Naive thymus-derived CD8-positive, alpha-beta T cell (primary cell): ENCODE measurements around the gene PDLIM4. TPM values are rescaled to one million over a fixed set of nuclear protein-coding genes. Genes with fewer than 3 reads are reported as not detected.

ENCODE experiments used
- ATAC-seq, 2 donors: fragments of 150-1000 bp; cut with Tn5 transposase in 1 of 2; sonication (Bioruptor Pico), chemical (Tn5 transposase) in 1 of 2; 1 replicate in 1 of 2; 2 replicates in 1 of 2; pipeline ENCODE4 v1.10.0; 2021; ENCODE audit warnings: mild to moderate bottlenecking in 2 of 2, moderate library complexity in 2 of 2
- POLR2A ChIA-PET: fragments of 350-600 bp; sonication (Branson Sonifier 250); formaldehyde crosslinking; loops from one replicate; lab custom pipeline; 2021; ENCODE audit warnings: antibody characterized with exemption; lab: Charles Lee
- DNase-seq, 10 donors: peaks; one replicate each; pipeline versions ENCODE4 v3.0.0 to v3.0.0-alpha.2; 2020 to 2022
- H3K27ac Mint-ChIP-seq, 10 donors: one replicate each; pipeline ENCODE4 v1.8.0; 2020 to 2022; ENCODE audit warnings: mild to moderate bottlenecking in 10 of 10, mixed read lengths in 10 of 10, moderate library complexity in 4 of 10, inconsistent platforms in 1 of 10
- H3K27me3 Mint-ChIP-seq, 5 donors: one replicate each; pipeline ENCODE4 v1.8.0; 2021 to 2022; ENCODE audit warnings: mixed read lengths in 5 of 5
- H3K36me3 Mint-ChIP-seq, 3 donors: one replicate each; pipeline ENCODE4 v1.8.0; 2020 to 2022; ENCODE audit warnings: mixed read lengths in 3 of 3, mild to moderate bottlenecking in 2 of 3, inconsistent platforms in 1 of 3
- H3K4me1 Mint-ChIP-seq, 4 donors: one replicate each; pipeline ENCODE4 v1.8.0; 2021 to 2022; ENCODE audit warnings: mixed read lengths in 4 of 4
- H3K4me3 Mint-ChIP-seq, 10 donors: one replicate each; pipeline ENCODE4 v1.8.0; 2020 to 2022; ENCODE audit warnings: mild to moderate bottlenecking in 10 of 10, mixed read lengths in 10 of 10, moderate library complexity in 6 of 10, inconsistent platforms in 1 of 10
- H3K9me3 Mint-ChIP-seq, 9 donors: one replicate each; pipeline ENCODE4 v1.8.0; 2020 to 2022; ENCODE audit warnings: mixed read lengths in 9 of 9, mild to moderate bottlenecking in 3 of 9, inconsistent platforms in 1 of 9, moderate library complexity in 1 of 9
- polyA plus RNA-seq, 3 donors: library from polyadenylated mRNA; unstranded; fragments of 300-500 nt; fragmentation: Illumina TruSeq; gene quantifications; one replicate each; pipeline ENCODE4 v1.2.3, GENCODE V29; 2021
- total RNA-seq, 8 experiments: library from RNA in 2 of 8; stranded (reverse) in 2 of 8; gene quantifications; one replicate each; pipeline ENCODE4 v1.2.3 and lab custom pipeline; 2021 to 2026

PDLIM4 gene
- total and polyA plus RNA-seq, 5 experiments from 2014 or later: not detected

GRCh38 chr5:132301344-132302271, 44.1 kb downstream of the PDLIM4 start:
- Mint-ChIP-seq H3K27me3 (no peaks in the 10 kb centered on the region), H3K4me3 (no peak overlapping the region), H3K4me1 (no peaks in the 10 kb centered on the region), H3K27ac (no peak overlapping the region), H3K36me3 (peaks cover 4 to 16% (median 14%) of the 10 kb centered on the region in 3 donors), H3K9me3 (peaks cover 4 to 24% (median 19%) of the 10 kb centered on the region in 9 donors)
- DNase-seq: no peak
- ATAC-seq: no peak
- POLR2A ChIA-PET: no interaction called here

DNA sequence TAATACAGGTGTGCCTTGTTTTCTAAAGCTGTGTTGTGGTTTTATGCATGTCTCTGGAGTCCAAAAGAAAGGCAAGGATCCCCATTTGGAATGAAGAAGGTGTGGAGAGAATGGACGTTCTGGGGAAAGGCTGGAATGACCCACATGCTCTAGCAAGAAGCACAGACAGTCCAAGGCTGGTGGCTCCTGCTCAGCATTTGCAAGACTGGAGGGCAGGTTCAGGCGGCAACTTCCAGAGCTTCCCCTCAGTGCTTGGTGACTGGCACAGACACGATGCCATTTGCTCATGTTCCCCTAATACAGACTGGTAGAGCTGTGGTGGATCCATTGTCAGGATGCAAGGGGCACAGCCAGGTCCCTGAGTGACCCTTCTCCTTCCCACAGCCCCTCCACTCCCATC, 44.9 kb downstream of the PDLIM4 start:
- POLR2A ChIA-PET: no interaction called here
- DNase-seq (no peak), ATAC-seq (no peak)
- Mint-ChIP-seq H3K9me3 (peaks cover 4 to 29% (median 19%) of the 10 kb centered on the region in 9 donors), H3K36me3 (peaks cover 4 to 16% (median 14%) of the 10 kb centered on the region in 3 donors), H3K4me1 (no peaks in the 10 kb centered on the region), H3K27ac (peak overlapping the region in 1 of 10 donors; percentile 0), H3K27me3 (no peaks in the 10 kb centered on the region), H3K4me3 (no peak overlapping the region)

- POLR2A ChIA-PET: no interaction called here
- no peak for DNase-seq
Observed at GRCh38 chr5:132303589-132303988, 46.1 kb downstream of the PDLIM4 start.

GRCh38 chr5:132305420-132305819, 47.9 kb downstream of the PDLIM4 start:
- Mint-ChIP-seq H3K27ac (no peak overlapping the region), H3K9me3 (peaks cover 4 to 29% (median 19%) of the 10 kb centered on the region in 9 donors), H3K27me3 (no peaks in the 10 kb centered on the region), H3K4me1 (no peaks in the 10 kb centered on the region), H3K36me3 (peaks cover 4 to 16% (median 14%) of the 10 kb centered on the region in 3 donors), H3K4me3 (no peak overlapping the region)
- POLR2A ChIA-PET: no interaction called here
- no peak for ATAC-seq
- DNase-seq: no peak

More at GRCh38 chr5:132303589-132303988, 46.1 kb downstream of the PDLIM4 start:
- peaks cover 4 to 29% (median 19%) of the 10 kb centered on the region in 9 donors for H3K9me3 Mint-ChIP-seq
- no peaks in the 10 kb centered on the region for H3K4me1 Mint-ChIP-seq
- peaks cover 4 to 16% (median 14%) of the 10 kb centered on the region in 3 donors for H3K36me3 Mint-ChIP-seq
- no peak overlapping the region for H3K27ac Mint-ChIP-seq
- no peaks in the 10 kb centered on the region for H3K27me3 Mint-ChIP-seq
- no peak for ATAC-seq
- no peak overlapping the region for H3K4me3 Mint-ChIP-seq

GRCh38 chr5:132308701-132309100, 51.2 kb downstream of the PDLIM4 start:
- peaks cover 4 to 27% (median 19%) of the 10 kb centered on the region in 9 donors for H3K9me3 Mint-ChIP-seq
- peaks cover 4 to 16% (median 11%) of the 10 kb centered on the region in 3 donors for H3K36me3 Mint-ChIP-seq
- DNase-seq (no peak), ATAC-seq (no peak)
- no peaks in the 10 kb centered on the region for H3K27me3 Mint-ChIP-seq
- no peak overlapping the region for H3K27ac Mint-ChIP-seq
- H3K4me1 Mint-ChIP-seq: no peaks in the 10 kb centered on the region
- POLR2A ChIA-PET: interaction anchor here (0.7 to 0.8 kb wide), 2 partner anchors 15 to 16 kb away, joined by 3 to 6 read pairs; partner anchors contain the start of gene SLC22A4
- no peak overlapping the region for H3K4me3 Mint-ChIP-seq

- no peaks in the 10 kb centered on the region for H3K27me3 Mint-ChIP-seq
- POLR2A ChIA-PET: no interaction called here
- peaks cover 4 to 18% (median 10%) of the 10 kb centered on the region in 9 donors for H3K9me3 Mint-ChIP-seq
- H3K4me3 Mint-ChIP-seq: no peak overlapping the region
- no peaks in the 10 kb centered on the region for H3K4me1 Mint-ChIP-seq
- H3K36me3 Mint-ChIP-seq: peaks cover 7 to 14% (median 9%) of the 10 kb centered on the region in 3 donors
- ATAC-seq: no peak
- DNase-seq: no peak
- peak overlapping the region in 1 of 10 donors; percentile 29 for H3K27ac Mint-ChIP-seq
Observed at GRCh38 chr5:132309679-132310078, 52.2 kb downstream of the PDLIM4 start.

DNA sequence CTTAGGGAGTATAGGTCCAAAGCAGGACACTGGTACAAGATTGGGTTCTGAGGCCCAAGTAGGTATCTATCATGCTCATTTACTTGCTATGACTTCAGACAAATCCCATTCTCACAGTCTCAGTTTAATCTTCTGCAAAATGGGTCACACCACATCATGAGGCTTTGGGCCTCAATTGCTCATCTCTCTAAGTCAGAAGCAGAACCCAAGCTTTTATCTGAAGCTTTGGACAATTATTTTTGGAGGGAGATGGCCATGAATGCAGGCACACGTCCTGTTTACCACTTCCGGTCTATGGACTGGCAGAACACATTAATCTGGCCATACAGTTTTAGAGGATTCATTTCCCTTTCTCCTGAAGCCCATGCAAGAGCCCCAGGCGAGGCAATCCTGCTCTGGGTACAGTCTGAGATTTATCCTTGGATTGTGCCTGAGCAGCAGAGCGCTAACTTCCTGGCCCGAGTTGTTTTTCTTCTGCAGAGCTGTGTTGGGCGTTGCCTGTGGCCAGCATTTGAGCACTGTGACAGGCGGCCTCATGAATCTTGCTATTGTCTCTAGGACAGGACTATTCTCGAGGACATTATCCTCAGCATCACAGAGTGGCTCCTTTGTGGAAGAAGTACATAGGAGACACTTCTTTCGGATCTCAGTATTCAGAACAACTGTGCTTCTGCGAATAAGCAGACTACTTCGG, 52.8 kb downstream of the PDLIM4 start:
- H3K4me3 Mint-ChIP-seq: no peak overlapping the region
- H3K27me3 Mint-ChIP-seq: no peaks in the 10 kb centered on the region
- H3K36me3 Mint-ChIP-seq: peaks cover 1 to 13% (median 7%) of the 10 kb centered on the region in 3 donors
- POLR2A ChIA-PET: no interaction called here
- no peak for DNase-seq
- peak overlapping the region in 1 of 10 donors; percentile 22 for H3K27ac Mint-ChIP-seq
- H3K9me3 Mint-ChIP-seq: peaks cover under 1 to 11% (median 4%) of the 10 kb centered on the region in 9 donors
- no peaks in the 10 kb centered on the region for H3K4me1 Mint-ChIP-seq
- ATAC-seq: no peak

DNA sequence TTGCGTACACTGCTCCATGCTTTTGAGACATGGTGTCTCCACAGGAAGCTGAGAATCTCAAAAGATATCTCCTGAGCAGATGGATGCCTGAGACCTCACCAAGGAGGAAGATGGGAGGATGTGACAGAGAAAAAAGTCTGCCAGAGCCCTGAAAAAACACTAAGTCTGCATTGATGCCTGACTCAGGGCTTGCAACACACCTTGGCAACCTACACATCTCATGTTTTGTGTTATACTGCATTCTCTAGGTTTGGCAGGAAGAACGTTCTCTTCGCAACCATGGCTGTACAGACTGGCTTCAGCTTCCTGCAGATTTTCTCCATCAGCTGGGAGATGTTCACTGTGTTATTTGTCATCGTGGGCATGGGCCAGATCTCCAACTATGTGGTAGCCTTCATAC, 55.9 kb downstream of the PDLIM4 start:
- peaks cover 0 to 2% (median 0%) of the 10 kb centered on the region in 4 donors for H3K4me1 Mint-ChIP-seq
- H3K27ac Mint-ChIP-seq: no peak overlapping the region
- ATAC-seq (no peak), DNase-seq (no peak)
- no peak overlapping the region for H3K4me3 Mint-ChIP-seq
- H3K9me3 Mint-ChIP-seq: no peaks in the 10 kb centered on the region
- POLR2A ChIA-PET: no interaction called here
- peaks cover 0 to 11% (median 6%) of the 10 kb centered on the region in 3 donors for H3K36me3 Mint-ChIP-seq
- H3K27me3 Mint-ChIP-seq: no peaks in the 10 kb centered on the region

GRCh38 chr5:132313961-132314432, 56.5 kb downstream of the PDLIM4 start:
- Mint-ChIP-seq H3K36me3 (peaks cover 0 to 11% (median 6%) of the 10 kb centered on the region in 3 donors), H3K4me3 (no peak overlapping the region), H3K27ac (peak overlapping the region in 1 of 10 donors; percentile 46), H3K4me1 (peaks cover 0 to 2% (median 0%) of the 10 kb centered on the region in 4 donors), H3K9me3 (no peaks in the 10 kb centered on the region), H3K27me3 (no peaks in the 10 kb centered on the region)
- ATAC-seq: no peak
- DNase-seq: no peak
- POLR2A ChIA-PET: no interaction called here

GRCh38 chr5:132315529-132316067, 58.1 kb downstream of the PDLIM4 start:
- POLR2A ChIA-PET: no interaction called here
- Mint-ChIP-seq H3K9me3 (no peaks in the 10 kb centered on the region), H3K4me3 (no peak overlapping the region), H3K4me1 (peaks cover 0 to 2% (median 0%) of the 10 kb centered on the region in 4 donors), H3K36me3 (peaks cover 0 to 16% (median 6%) of the 10 kb centered on the region in 3 donors), H3K27me3 (no peaks in the 10 kb centered on the region), H3K27ac (no peak overlapping the region)
- ATAC-seq: no peak
- no peak for DNase-seq

- peaks cover 2 to 32% (median 4%) of the 10 kb centered on the region in 3 donors for H3K36me3 Mint-ChIP-seq
- POLR2A ChIA-PET: no interaction called here
- no peak for DNase-seq
Observed at GRCh38 chr5:132319975-132320374, 62.5 kb downstream of the PDLIM4 start.

DNA sequence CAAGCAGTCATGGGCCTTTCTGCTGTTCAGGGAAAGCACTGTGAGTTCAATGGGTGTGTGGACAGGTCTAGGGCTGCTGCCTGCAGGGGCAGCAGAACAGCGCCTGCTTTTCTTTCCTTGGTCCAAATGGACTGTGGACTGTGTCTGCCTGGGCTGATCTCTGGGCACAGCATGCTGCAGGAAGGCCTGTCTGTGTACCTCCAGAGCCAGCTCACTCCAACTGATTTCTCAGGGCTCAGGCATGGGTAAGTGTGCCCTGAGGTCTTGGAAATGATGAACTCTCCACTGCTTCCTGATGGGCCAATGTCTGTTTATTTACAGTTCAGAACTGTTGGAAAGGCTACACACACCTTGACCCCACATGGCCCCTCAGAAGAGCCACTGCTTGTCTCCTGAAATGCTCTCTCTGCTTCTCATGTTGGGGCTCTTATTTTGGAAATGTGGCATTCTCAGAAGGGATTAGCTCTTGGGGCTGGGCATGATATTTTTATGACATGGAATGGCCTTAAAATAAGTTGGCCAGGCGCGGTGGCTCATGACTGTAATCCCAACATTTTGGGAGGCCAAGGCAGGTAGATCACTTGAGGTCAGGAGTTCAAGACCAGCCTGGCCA, 63.7 kb downstream of the PDLIM4 start:
- Mint-ChIP-seq H3K4me1 (peaks cover 0 to 2% (median 0%) of the 10 kb centered on the region in 4 donors), H3K27me3 (no peaks in the 10 kb centered on the region), H3K36me3 (peaks cover 4 to 33% (median 4%) of the 10 kb centered on the region in 3 donors), H3K27ac (no peak overlapping the region), H3K4me3 (no peak overlapping the region), H3K9me3 (no peaks in the 10 kb centered on the region)
- DNase-seq (no peak), ATAC-seq (no peak)
- POLR2A ChIA-PET: no interaction called here

More at GRCh38 chr5:132319975-132320374, 62.5 kb downstream of the PDLIM4 start:
- no peaks in the 10 kb centered on the region for H3K9me3 Mint-ChIP-seq
- H3K27ac Mint-ChIP-seq: no peak overlapping the region
- H3K4me1 Mint-ChIP-seq: peaks cover 0 to 2% (median 0%) of the 10 kb centered on the region in 4 donors
- ATAC-seq: no peak
- no peak overlapping the region for H3K4me3 Mint-ChIP-seq
- no peaks in the 10 kb centered on the region for H3K27me3 Mint-ChIP-seq
